A673 (cell line): ENCODE data around the gene SPSB1. TPM values are rescaled to one million over a fixed set of nuclear protein-coding genes. Genes with fewer than 3 reads are reported as not detected.

Experiments used
- BruUV-seq: library from RNA; stranded (reverse); fragments of 400-500 nt; replicated peaks from 2 replicates; lab custom pipeline; 2021; lab: Mats Ljungman, UMichigan
- CTCF ChIA-PET: fragments of 300-600 bp; sonication (Branson Sonifier 250); formaldehyde crosslinking; loops from one replicate; lab custom pipeline; 2022; ENCODE audit warnings: antibody characterized with exemption; lab: Charles Lee
- POLR2A ChIA-PET: fragments of 300-600 bp; sonication (Branson Sonifier 250); formaldehyde crosslinking; loops from one replicate; lab custom pipeline; 2022; ENCODE audit warnings: antibody characterized with exemption; ENCODE audit not compliant: low non-redundant PET; lab: Charles Lee
- DNase-seq: peaks from one replicate; pipeline ENCODE4 v3.0.0-alpha.2; 2015; ENCODE audit warnings: low spot score
- H3K27ac ChIP-seq: fragments of 200-600 bp; sonication (generic); 2 replicates; pipeline ENCODE4 v1.5.1; 2016; ENCODE audit warnings: mixed run types, low read depth, mild to moderate bottlenecking, mixed read lengths, antibody characterized with exemption, low read length; ENCODE audit not compliant: poor library complexity, severe bottlenecking
- H3K27me3 ChIP-seq: fragments of 200-600 bp; sonication (generic); replicated peaks from 2 replicates; pipeline ENCODE4 v1.6.1; 2017; ENCODE audit warnings: mixed run types, low read depth, mild to moderate bottlenecking, mixed read lengths, antibody characterized with exemption, low read length; ENCODE audit not compliant: insufficient read depth, poor library complexity
- H3K36me3 ChIP-seq: fragments of 200-600 bp; sonication (generic); 2 replicates; pipeline ENCODE4 v1.6.1; 2016; ENCODE audit warnings: mixed run types, mild to moderate bottlenecking, mixed read lengths, antibody characterized with exemption, low read length; ENCODE audit not compliant: insufficient read depth, poor library complexity, severe bottlenecking
- H3K4me1 ChIP-seq: fragments of 200-600 bp; sonication (generic); 2 replicates; pipeline ENCODE4 v1.6.1; 2017; ENCODE audit warnings: mixed run types, mild to moderate bottlenecking, mixed read lengths, antibody characterized with exemption, low read length; ENCODE audit not compliant: insufficient read depth, poor library complexity, severe bottlenecking
- H3K4me3 ChIP-seq: fragments of 200-600 bp; sonication (generic); 2 replicates; pipeline ENCODE4 v1.5.1; 2016; ENCODE audit warnings: low read depth, mixed run types, mild to moderate bottlenecking, mixed read lengths, low read length; ENCODE audit not compliant: poor library complexity, severe bottlenecking
- H3K9me3 ChIP-seq: fragments of 200-600 bp; sonication (generic); 2 replicates; pipeline ENCODE4 v1.6.1; 2016; ENCODE audit warnings: mixed run types, low read depth, mild to moderate bottlenecking, mixed read lengths, antibody characterized with exemption, low read length; ENCODE audit not compliant: poor library complexity, severe bottlenecking
- CTCF ChIP-seq: fragments of 300-800, 200-600 bp; sonication (generic); conservative IDR thresholded peaks from 2 replicates; pipeline ENCODE4 v1.5.1; 2017; ENCODE audit warnings: low read depth, mild to moderate bottlenecking, antibody characterized with exemption, low read length, moderate library complexity, mixed read lengths
- EZH2 ChIP-seq: fragments of 200-600 bp; sonication (generic); IDR thresholded peaks from 2 replicates; pipeline ENCODE4 v1.6.1; 2017; ENCODE audit warnings: borderline replicate concordance, low read depth, mild to moderate bottlenecking, mixed read lengths, antibody characterized with exemption, low read length; ENCODE audit not compliant: poor library complexity, severe bottlenecking
- intact Hi-C: fragments of 100-400 bp; cut with micrococcal nuclease; formaldehyde crosslinking; loops from one replicate; pipeline ENCODE4 v1.10.0; 2022; ENCODE audit not compliant: unreplicated experiment
- total RNA-seq: library from RNA; stranded (reverse); gene quantifications from 2 replicates; pipeline ENCODE4 v1.2.3, GENCODE V29; 2021

The SPSB1 gene
- total RNA-seq, 1 experiment from 2014 or later, result 11.8 TPM

- Histone ChIP-seq H3K27ac (no peak overlapping the region), H3K9me3 (no peaks in the 10 kb centered on the region), H3K4me1 (no peaks in the 10 kb centered on the region), H3K4me3 (no peak overlapping the region), H3K27me3 (no peaks in the 10 kb centered on the region), H3K36me3 (no peaks in the 10 kb centered on the region)
- no peak for DNase-seq
- ChIA-PET CTCF (no interaction called here), POLR2A (no interaction called here)
- no TSS peak for BruUV-seq
- TF ChIP-seq CTCF (no peak), EZH2 (no peak)
- intact Hi-C loops, result no loop called here
These were observed 62.8 kb downstream of the SPSB1 start for GRCh38 chr1:9355503-9355902.

GRCh38 chr1:9356021-9356420 is 63.3 kb downstream of the SPSB1 start:
- DNase-seq, result no peak
- ChIA-PET CTCF (no interaction called here), POLR2A (no interaction called here)
- Histone ChIP-seq H3K27me3 (no peaks in the 10 kb centered on the region), H3K27ac (no peak overlapping the region), H3K9me3 (no peaks in the 10 kb centered on the region), H3K4me1 (no peaks in the 10 kb centered on the region), H3K4me3 (no peak overlapping the region), H3K36me3 (no peaks in the 10 kb centered on the region)
- BruUV-seq, result no TSS peak
- intact Hi-C loops, result no loop called here
- TF ChIP-seq EZH2, result no peak
- no peak for TF ChIP-seq CTCF

- ChIA-PET POLR2A (no interaction called here), CTCF (no interaction called here)
- H3K27ac ChIP-seq, result no peak overlapping the region
- intact Hi-C loops, result no loop called here
- no peak for TF ChIP-seq EZH2
- no peak for TF ChIP-seq CTCF
- no peak overlapping the region for H3K4me3 ChIP-seq
- DNase-seq, result no peak
- H3K36me3 ChIP-seq, result no peaks in the 10 kb centered on the region
- H3K27me3 ChIP-seq, result no peaks in the 10 kb centered on the region
- H3K9me3 ChIP-seq, result no peaks in the 10 kb centered on the region
- no TSS peak for BruUV-seq
- no peaks in the 10 kb centered on the region for H3K4me1 ChIP-seq
These were observed 64.3 kb downstream of the SPSB1 start for GRCh38 chr1:9356829-9357466.
